Stimulated activated CD4-positive, alpha-beta T cell treated with anti-CD3 and anti-CD28 coated beads, TNF-alpha, amount 100 ng/mL, for 4 hours (primary cell): Measurements from ENCODE around the gene AMIGO2.
A peak's percentile ranks its signal among the peaks of the same experiment; 100 is the strongest.

ENCODE experiments used
- DNase-seq, 3 experiments: peaks; one replicate each; pipeline ENCODE4 v3.0.0-alpha.2; 2020; ENCODE audit warnings: low read depth in 3 of 3

AMIGO2 gene

DNA sequence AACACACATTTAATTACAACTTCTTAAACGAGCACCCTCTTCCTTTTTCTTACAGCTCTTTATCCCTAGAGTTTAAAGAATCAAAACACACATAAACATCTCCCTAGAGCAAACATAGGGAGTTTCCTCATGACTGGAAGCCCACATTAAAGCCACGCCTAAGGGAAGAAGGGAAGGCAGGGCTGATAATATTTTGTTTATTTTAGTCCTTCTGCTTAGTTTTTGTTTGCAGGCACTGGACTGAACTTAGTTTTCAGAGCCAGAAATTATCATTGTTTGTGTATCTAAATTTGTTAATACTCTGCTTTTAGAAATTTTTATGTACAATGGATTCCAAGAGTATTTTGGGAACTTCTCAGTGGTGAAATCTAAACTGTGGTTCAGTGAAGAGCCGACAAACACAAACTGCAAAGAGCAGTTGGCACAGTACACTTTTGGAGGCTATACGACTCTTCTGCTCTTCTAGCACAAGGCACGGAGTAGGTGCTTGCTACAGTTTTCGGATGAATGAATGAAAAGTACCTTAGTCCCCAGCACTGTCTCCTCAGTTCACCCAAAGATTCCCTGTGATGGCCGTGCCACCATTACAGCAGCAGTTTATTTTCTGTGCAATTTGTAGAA lies 17.6 kb upstream of the AMIGO2 start:
- DNase-seq: no peak

DNA sequence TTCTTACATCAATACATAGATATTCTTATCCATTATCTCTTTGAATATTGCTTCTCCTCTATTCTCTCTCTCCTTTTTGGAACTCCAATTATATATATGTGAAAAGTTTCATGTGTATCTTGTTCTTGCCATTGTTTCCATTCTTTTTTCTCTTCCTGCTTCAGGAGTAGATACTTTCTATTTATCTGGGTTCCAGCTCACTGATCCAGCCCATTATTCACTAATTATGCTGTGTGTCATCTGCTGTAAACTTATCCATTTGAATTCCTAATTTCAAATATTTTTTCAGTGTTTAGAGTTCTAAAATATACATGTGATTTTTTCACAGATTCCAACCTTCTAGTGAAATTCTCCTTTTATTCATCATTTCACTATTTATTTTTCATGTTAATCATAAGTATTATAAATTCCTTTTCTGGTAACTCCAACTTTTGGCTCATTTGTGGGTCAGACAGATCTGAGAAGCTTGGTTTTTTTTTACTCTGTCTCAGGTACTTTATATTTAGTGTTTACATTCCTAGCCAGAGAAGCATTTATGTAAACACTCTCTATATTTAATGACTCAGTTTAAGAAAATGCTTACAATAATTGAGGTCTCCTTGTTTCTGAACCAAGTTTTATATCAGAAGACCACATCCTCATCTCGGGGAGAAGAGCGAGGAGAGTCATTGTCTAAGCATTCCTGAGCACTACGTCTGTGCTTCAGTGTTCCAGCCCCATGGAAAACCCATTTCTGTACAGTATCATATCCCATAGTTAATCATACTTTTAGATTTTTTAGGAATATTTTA lies 15.9 kb upstream of the AMIGO2 start:
- no peak for DNase-seq

DNA sequence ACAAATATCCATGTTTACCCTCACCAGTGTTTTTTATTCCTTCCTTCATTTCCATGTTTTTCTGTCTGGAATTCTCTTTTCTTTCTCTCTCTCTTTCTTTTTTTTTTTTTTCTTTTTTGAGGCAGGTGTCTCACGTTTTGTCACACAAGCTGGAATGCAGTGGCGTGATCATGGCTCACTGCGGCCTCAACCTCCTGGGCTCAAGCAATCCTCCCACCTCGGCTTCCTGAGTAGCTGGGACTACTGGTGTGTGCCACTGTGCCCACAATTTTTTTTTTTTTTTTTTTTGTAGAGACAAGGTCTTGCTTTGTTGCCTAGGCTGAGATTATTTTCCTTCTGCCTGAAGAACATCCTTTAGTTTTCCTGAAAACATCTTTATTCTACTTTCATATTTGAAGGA lies 15.0 kb upstream of the AMIGO2 start:
- no peak for DNase-seq

DNA sequence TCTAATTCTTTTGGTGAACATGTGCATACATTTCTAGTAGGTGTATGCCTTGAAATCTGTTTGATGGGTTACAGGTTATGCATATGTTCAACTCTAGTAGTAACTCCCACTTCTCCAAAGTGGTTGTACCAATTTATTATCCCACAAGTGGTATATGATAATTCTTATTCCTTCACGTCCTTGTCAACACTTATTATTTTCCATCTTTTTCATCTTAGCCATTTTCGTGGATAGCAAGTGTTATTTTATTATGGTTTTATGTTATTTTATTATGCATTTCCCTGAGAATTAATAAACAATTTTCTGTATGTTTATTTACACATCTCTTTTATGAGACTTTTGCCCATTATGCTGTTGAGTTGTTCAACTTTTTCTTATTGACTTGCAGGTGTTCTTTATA lies 11.2 kb upstream of the AMIGO2 start:
- DNase-seq: no peak

DNA sequence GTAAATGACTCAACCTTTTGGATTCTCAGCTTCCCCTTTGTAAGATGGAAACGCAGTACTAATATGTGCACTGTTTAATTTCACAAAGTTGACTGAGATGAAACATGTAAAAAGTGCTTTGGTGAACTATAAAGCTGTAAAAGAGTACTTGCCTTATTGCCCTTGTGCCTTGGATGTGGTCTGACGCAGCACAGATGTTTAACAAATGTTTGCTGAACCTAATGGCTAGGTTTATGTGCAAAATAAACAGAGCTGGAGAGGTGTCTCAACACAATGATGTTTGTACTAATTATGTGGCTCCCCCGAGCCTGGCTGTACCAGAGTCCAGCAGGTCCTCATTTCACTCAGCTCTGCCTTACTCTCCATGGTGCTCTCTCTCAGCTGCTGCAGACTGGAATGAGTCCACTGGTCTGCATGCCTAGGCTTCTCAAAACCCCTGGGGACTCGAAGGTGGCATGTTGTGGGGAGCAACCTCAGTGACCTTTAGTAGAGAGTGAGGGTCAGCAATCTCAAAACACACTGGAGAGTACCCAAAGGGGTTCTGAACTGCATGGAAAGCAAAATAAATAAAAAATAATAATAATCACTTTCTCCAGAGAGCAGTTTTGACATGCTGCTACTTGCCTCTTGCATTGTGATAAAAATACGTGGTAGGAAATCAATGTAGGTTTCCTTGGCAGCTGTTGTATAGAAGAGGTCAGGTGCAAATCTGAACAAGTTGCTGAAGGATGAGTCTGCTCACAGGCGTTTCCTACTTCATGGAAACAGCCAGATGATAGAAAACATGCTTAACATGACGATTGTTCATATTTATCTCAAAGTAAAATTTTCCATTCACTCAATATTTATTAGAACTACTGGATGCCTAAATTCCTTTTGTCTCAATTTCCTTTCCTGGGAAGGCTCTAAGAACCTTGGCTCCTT lies 8.5 kb upstream of the AMIGO2 start:
- no peak for DNase-seq

DNA sequence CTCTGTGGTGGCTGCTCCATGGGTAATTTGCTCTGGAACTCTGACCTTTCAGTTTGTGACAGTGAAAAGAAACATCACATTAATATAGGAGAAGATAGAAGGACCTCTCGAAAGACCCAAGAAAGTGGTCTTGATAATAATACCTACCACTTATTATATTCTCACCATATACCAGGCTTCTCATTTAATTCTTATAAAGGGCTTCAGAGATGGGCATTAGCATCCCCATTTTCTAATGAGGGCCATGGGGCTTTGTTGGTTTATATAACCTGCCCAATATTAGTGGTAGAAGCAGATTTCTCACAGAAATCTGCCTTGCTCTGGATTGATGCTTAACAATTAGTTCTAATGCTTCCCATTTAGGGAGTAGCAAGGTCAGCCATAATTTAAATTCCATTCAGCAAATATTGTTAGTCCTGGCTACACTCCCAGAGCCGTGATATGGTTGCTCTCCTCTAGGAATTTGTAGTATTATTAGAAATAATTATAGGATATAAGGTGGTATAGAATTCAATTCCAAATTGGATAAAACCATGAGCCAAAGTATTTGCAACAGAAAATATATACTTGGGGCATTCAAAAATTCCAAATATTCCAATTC lies 7.4 kb upstream of the AMIGO2 start:
- no peak for DNase-seq

DNA sequence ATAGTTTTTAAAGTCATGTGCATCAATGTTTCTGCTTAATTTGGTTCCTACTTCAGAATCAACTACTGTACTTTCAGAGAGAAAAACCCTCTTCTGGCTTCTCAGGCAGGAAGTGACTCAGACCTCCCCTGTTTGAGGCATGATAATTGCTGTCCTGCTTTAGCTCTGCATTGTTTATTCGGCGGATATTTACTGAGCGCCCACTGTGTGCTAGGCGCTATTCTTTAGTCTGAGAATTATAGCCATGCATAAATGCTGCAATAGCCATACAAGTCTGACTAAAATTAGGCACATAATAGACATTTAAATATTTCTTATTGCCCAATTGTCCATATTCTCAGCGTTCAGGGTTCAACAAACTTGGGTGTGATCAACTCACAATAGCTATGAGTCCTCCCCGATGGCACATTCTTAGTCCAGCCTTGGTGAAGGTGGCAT lies 6.1 kb upstream of the AMIGO2 start:
- peak in 1 of 3 experiments; percentile 19 for DNase-seq

DNA sequence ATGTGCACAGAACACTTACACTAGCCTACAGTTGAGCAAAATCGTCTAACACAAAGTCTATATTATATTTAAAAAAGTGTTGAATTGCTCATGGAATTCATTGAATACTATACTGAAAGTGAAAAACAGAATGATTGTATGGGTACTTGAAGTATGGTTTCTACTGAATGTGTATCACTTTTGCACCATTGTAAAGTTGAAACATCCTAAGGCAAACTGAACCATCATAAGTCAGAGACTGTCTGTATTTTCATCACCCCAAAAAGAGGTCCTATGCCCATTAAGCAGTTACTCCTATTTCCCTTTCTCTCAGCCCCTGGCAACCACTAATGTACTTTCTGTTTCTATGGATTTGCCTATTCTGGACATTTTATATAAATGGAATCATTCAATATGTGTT lies 4.4 kb upstream of the AMIGO2 start:
- DNase-seq: no peak

DNA sequence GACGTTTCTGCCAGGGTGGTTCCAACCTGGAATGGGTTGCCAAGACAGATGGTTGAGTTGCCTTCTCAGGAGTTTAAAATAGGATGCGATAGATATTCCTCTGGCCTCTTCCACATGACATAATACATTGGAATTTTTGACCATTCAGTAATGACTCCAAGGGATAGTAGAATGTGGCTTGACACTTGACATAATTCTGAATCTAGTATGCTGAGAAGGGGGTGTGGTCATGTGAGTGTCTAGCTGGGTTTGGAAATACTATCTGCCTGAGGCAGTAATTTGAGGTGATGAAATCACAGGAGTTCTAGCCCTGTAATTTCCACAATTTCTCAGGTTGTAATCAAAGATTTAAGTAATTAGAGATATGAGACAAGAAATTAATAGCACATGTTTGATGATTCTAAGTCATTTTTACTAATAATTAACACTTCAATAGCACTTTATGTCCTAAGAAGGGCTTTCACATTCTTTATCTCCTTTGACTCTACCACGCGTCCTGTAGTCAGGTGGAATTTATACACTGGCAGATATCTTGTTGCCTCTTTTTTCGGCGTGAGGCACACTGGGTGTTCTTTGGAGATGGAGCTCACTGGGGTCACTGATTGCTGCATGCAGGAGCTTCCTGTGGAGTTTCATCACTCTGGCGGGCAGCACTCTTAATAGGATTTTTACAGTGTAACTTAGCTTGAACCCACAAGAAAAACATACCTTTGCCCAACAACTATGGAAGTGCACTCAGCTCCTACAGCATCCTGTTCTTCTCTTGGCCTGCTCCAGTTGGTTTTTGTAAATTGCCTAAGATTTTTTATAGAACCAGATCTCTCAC lies 3.2 kb upstream of the AMIGO2 start:
- DNase-seq: no peak

DNA sequence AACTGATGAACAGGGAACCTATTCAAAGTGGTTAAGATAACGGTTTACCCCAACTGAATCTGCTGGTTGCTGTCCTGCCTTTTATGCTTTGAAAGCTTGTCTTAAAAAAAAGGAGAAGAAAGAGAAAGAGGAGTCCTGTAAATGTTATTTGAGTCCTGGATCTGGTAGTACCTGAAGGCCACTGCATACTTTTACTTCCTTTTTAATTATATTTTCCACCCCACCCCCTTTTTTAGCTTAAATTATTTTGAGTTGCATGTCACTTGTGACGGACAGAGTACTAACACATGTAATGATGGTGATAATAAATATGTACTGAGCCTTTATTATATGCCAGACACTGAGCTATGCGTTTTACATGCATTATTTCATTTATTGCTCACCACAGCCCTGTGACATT lies 2.5 kb upstream of the AMIGO2 start:
- no peak for DNase-seq

DNA sequence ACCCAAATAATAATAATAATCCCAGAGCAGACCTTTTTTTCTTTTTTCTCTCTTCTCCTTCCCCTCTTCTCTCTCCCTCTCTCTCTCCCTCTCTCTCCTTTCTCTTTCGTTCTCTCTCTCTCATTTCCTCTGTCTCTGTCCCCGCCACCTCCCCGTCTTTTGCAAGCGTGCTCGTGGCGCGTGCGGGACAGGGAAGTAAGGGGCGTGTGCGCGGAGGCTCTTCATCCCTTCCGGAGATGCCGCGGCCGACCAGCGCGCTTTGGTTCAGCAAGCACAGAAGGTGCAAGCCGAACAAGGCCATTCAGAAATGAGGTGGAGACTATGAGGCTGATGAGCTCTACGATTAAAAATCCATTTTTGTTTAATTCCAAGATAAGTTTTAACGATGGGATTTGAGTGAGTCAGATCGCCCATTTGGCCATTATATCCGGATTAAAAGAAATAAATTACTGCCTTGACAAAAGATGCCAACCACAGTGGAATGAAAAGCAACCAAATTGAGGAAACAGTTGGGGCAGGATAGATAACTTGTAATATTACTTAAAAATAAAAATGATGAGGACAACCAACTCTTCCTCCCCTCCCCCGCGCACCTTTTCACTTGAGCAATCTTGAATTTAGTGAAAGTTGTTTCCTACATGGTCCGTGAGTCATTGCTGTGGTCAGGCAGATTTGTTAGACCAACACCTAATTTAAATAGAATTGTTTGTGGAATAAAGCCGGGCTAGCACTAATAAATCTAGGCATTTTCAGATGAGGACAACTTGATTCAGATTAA lies 1.2 kb upstream of the AMIGO2 start:
- DNase-seq: peak; percentile 24 to 32 (median 29)

DNA sequence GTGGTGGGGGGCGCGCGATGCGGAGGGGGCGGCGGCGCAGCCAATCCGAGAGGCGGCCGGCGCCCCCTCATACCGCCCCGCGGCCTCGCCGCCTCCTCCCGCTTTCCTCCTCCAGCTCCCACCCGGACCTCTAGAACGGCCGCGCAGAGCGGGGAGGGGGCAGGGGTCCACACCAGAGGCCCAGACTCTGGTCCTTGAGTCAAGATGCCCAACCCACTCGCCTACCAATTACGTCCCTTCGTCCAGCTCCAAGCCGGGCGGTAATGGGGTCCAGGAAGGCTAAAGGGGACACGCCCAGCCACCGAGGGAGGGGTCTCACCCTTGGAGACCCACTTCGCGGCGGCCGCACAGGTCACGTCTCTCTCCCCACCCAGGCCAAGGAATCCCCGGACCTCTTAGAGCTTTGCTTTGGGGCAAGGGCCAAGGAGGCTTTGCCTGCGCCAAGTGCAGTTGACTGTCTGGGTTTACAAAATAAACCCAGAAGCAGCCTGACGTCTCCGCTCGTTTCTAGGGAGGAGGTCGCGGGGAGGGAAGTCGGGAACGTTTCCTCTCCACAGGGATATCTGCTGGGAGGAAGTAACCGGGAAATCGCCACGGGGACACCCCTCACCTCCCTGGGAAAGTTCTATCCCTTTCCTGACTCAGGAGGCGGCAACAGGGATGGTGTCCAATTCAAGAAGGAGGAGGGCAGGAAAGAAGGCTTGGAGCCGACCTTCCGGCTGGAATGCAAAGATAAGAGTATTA lies 394 bp upstream of the AMIGO2 start:
- peak; percentile 2 to 48 (median 9) for DNase-seq

DNA sequence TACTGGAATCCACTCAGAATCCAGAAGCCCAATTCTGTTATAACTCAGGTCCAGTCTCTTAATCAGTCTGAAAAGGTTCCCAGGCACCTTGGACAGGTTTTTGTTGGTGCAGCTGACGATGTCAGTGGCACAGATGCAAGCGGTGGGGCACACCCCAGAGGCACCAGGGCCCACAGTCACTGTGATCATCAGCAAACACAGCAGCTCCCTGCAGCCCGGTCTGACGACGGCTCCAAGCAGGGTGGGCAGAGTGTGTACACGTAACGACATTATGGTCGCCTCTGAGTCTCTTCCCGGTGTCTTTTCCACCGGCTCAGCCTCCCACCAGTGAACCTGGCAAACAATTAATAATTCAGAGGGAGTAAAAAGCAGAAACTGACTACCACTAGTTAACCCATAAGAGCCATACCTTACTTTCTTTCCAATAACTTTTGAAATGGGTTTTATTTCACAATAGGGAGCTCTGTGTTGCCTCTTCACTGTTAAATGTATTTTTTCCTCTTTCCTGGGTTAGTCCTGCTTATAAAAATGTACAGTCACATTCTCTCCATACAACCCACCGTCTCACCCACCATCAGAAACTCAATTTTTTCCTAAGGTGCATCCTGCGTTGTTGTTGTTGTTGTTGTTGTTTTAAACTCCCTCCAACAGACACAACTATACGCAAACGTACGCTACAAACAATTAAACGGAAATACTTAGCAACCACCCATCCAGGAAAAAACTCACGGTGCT lies 859 bp downstream of the AMIGO2 start:
- DNase-seq: peak in 2 of 3 experiments; percentile 7 to 10

DNA sequence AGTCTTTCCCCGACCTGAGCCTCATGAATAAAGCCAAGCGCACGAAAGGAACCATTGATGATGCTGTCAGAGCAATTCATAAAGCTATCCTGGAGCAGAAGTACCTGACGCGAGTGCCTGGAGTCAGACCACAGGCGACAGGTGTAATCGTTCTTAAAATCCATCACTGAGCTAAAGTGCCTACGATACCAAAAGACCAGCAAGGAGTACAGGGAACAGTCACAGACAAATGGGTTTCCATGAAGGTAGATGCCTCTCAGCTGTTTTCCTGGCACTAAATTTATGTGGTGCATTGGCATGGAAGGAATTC lies 1.7 kb downstream of the AMIGO2 start:
- no peak for DNase-seq

DNA sequence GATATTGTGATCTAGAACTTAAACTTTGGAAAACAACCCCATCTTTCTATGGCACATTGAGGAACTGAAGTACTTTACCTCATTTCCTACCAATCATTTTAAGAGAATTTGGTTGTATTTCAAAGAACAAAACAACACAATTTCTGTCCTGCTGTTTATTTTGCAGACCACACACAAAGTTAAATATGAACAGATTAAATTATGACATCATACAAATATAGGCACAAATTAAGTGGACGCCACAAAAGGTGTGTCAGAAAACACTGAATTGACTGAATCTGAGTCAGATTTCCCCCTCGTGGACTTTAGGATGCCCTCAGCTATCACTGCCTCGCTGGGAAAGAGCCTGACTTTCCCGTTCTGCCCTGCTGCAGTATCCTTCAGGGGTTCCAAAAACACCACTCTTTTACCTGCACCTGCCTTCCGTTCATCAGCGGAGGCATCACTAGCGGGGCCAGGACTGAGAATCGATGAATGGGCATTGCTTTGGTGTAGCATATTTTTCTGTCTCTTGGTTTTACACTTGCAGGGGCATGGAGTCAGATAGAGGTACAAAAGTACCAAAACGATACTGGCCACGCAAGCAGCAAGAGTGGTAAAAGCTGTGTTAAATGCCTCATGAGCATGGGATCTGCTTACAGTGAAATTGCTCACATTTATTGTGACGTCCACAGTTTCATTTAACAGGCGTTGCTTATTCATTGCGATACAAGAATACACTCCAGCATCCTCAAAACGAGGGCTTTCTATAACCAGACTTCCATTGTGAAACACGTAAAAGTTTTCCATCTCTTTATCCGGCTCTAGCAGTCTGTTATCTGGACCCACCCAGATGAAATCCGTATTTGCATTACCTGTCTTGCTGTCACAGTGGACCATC lies 2.3 kb downstream of the AMIGO2 start:
- DNase-seq: no peak

DNA sequence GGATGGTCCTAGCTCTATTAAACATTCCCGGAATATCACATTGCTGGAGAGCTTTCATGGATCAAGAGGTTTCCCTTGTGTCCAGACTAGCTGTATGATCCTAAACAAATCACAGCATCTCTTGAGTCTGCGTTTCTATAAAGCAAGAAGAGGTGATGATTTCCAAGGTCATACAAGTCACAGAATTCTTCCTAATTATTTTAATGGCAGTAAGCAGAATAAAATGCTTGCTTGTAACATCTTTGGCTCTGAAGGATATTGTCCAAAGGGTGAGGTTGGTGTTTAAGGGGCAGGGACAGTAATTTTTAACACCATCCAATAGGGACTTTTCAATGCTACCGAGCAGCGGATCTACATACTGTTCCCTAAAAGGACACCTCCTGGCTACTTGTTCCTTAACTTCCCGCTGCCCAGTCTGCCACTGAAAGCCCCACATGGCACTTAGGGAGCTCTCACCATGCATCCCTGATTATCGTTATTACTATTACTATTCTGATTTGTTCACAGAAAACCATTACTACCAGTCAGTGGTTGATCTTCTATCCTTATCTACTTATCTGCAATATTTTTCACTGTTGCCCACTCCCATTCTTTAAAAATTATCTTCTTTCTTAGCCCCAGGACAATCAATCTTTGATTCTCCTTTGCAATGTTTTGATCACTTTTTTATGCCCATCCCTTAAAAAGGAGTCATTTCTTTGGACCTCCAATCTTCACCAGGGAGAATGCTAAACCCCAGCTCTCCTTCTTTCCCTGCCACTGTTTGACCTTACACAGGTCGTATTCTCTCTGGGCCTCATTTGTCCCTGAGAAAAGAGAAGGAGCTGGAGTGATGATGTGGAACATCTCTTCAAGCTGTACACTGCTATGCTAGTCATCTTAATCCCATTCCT lies 4.3 kb downstream of the AMIGO2 start:
- DNase-seq: no peak

DNA sequence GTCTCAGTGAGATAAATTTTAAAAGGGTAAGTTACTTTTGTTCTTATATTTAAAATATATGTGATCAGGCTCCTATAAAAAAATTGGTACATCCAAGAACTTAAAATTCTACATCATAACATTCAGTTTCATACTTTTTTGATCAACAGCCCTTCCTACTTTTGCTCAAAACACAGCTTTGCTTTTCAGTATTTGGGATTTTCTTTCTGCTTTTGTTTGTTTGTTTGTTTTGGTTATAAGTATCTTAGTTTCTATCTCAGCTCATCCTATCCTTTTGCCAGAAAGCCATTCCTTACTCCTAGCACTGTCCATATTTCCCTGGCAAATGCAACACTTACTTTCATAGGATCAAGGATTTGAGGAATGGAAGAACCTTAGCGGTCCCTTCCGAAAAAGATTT lies 5.0 kb downstream of the AMIGO2 start:
- no peak for DNase-seq
